ENCODE data around the gene TTC5.

DNA sequence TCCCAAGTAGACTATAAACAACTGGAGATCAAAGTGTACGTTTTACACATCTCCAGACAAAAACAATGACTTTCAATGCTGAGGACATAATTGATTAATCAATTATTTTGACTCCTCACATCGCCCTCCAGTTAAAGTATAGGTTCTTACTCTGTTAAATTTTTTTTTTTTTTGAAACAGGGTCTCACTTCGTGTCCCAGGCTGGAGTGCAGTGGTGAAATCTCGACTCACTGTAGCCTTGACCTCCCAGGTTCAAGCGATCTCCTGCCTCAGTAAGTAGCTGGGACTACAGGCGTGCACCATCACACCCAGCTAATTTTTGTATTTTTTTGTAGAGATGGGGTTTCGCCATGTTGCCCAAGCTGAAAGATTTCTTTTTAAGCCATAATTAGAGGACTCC is 28.3 kb upstream of the TTC5 start:
- TF ChIP-seq, protein P1, sequence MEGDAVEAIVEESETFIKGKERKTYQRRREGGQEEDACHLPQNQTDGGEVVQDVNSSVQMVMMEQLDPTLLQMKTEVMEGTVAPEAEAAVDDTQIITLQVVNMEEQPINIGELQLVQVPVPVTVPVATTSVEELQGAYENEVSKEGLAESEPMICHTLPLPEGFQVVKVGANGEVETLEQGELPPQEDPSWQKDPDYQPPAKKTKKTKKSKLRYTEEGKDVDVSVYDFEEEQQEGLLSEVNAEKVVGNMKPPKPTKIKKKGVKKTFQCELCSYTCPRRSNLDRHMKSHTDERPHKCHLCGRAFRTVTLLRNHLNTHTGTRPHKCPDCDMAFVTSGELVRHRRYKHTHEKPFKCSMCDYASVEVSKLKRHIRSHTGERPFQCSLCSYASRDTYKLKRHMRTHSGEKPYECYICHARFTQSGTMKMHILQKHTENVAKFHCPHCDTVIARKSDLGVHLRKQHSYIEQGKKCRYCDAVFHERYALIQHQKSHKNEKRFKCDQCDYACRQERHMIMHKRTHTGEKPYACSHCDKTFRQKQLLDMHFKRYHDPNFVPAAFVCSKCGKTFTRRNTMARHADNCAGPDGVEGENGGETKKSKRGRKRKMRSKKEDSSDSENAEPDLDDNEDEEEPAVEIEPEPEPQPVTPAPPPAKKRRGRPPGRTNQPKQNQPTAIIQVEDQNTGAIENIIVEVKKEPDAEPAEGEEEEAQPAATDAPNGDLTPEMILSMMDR (IDR thresholded peaks at IDR 0.05; ENCODE audit: insufficient read depth, low read depth, low read length): no peak
- TF ChIP-seq EZH2 (IDR thresholded peaks at IDR 0.05; ENCODE audit: insufficient read depth, low read length): no peak
